ENCODE measurements around the gene SECISBP2L. TPM values are rescaled to one million over a fixed set of nuclear protein-coding genes. Genes with fewer than 3 reads are reported as not detected.

The SECISBP2L gene
- total RNA-seq, 1 experiment from 2014 or later = 40.5 TPM

DNA sequence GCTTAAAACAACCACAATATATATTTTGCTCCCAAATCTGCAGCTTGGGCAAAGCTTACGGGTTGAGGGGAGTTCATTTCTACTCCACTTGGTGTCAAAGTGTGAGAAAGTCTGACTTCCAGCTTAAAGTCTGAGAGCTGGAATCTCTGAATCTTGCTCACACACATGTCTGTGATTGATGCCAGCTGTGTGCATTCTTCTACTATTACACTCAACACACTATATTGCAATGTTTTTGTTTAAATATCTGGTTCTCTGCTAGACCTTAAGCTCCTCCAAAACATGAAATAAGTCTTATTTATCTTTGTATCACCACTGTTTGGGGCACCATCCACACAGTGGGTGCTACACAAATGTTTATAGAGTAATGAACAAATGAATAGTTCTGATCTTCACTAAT lies 36.7 kb upstream of the SECISBP2L start:
- intact Hi-C loops (cut with micrococcal nuclease; ENCODE audit: unreplicated experiment) (no loop called here), in situ Hi-C loops (cut with HindIII; ENCODE audit: low pct_unique_long_range_greater_than_20kb, low sequenced_read_pairs) (no loop called here)
- BruUV-seq (replicated peaks) = no TSS peak
- Histone ChIP-seq H3K9me3 (ENCODE audit: control insufficient read depth, insufficient read depth, low read depth, low read length) (no peaks in the 10 kb centered on the region), H3K4me3 (ENCODE audit: low read depth in 2 of 2, low read length in 2 of 2) (no peak overlapping the region), H3K27me3 (ENCODE audit: control insufficient read depth, insufficient read depth, low read length) (no peaks in the 10 kb centered on the region), H3K4me1 (ENCODE audit: control insufficient read depth, insufficient read depth, low read length) (no peaks in the 10 kb centered on the region), H3K36me3 (ENCODE audit: control insufficient read depth, insufficient read depth, low read length) (no peaks in the 10 kb centered on the region), H3K27ac (ENCODE audit: low read length) (no peak overlapping the region)
- no peak for TF ChIP-seq TCF7L2 (IDR thresholded peaks at IDR 0.05; ENCODE audit: low read depth, low read length)
- no peak for TF ChIP-seq POLR2AphosphoS5 (IDR thresholded peaks at IDR 0.05; ENCODE audit: low read depth, low read length)
- no peak for TF ChIP-seq SIN3A (IDR thresholded peaks at IDR 0.05; ENCODE audit: borderline replicate concordance, insufficient read depth, low read depth, low read length)
- TF ChIP-seq, protein P1, sequence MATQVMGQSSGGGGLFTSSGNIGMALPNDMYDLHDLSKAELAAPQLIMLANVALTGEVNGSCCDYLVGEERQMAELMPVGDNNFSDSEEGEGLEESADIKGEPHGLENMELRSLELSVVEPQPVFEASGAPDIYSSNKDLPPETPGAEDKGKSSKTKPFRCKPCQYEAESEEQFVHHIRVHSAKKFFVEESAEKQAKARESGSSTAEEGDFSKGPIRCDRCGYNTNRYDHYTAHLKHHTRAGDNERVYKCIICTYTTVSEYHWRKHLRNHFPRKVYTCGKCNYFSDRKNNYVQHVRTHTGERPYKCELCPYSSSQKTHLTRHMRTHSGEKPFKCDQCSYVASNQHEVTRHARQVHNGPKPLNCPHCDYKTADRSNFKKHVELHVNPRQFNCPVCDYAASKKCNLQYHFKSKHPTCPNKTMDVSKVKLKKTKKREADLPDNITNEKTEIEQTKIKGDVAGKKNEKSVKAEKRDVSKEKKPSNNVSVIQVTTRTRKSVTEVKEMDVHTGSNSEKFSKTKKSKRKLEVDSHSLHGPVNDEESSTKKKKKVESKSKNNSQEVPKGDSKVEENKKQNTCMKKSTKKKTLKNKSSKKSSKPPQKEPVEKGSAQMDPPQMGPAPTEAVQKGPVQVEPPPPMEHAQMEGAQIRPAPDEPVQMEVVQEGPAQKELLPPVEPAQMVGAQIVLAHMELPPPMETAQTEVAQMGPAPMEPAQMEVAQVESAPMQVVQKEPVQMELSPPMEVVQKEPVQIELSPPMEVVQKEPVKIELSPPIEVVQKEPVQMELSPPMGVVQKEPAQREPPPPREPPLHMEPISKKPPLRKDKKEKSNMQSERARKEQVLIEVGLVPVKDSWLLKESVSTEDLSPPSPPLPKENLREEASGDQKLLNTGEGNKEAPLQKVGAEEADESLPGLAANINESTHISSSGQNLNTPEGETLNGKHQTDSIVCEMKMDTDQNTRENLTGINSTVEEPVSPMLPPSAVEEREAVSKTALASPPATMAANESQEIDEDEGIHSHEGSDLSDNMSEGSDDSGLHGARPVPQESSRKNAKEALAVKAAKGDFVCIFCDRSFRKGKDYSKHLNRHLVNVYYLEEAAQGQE (IDR thresholded peaks at IDR 0.05; ENCODE audit: insufficient read depth in 1 of 2, low read depth in 2 of 2, low read length in 1 of 2) = no peak
- TF ChIP-seq, protein P2, sequence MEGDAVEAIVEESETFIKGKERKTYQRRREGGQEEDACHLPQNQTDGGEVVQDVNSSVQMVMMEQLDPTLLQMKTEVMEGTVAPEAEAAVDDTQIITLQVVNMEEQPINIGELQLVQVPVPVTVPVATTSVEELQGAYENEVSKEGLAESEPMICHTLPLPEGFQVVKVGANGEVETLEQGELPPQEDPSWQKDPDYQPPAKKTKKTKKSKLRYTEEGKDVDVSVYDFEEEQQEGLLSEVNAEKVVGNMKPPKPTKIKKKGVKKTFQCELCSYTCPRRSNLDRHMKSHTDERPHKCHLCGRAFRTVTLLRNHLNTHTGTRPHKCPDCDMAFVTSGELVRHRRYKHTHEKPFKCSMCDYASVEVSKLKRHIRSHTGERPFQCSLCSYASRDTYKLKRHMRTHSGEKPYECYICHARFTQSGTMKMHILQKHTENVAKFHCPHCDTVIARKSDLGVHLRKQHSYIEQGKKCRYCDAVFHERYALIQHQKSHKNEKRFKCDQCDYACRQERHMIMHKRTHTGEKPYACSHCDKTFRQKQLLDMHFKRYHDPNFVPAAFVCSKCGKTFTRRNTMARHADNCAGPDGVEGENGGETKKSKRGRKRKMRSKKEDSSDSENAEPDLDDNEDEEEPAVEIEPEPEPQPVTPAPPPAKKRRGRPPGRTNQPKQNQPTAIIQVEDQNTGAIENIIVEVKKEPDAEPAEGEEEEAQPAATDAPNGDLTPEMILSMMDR (IDR thresholded peaks at IDR 0.05) = no peak
- ATAC-seq (no peak), DNase-seq (ENCODE audit: low read depth, low spot score) (no peak)
- CTCF ChIA-PET = no interaction called here
- POLR2A ChIA-PET = no interaction called here

DNA sequence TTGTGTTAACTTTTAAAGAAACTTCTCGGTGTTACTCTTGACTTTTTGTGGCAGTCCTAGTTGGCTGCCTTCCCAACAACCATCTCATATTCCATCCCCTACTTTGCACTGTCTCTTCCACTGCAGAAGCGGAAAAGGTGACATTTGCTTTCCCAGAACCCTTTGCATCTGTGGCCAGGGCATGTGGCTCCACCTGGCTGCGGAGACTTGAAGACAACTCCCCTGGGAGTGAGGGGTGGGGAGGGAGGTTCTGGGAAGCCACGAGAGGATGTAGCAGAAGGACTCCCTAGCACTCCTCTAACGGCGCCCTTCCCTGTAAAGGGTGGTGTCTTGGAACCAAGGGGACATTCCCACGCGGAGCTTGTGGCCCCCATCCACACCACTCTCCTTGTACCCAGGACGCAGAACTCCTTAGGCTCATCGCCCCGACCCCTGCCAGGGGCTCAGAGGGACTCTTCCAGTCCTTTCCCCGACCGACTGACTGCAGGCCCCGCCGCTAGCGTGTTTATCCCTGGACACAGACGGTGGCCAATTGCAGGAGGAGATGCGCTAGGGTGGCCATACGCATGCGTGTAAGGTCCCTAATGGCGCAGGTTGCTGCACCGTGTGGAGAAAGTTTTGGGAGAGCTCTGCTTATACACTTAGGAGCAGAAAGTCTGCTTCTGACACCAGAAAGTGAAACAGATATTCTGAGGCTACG lies 33.2 kb upstream of the SECISBP2L start:
- Histone ChIP-seq H3K36me3 (ENCODE audit: control insufficient read depth, insufficient read depth, low read length) (no peaks in the 10 kb centered on the region), H3K4me3 (ENCODE audit: low read depth in 2 of 2, low read length in 2 of 2) (no peak overlapping the region), H3K9me3 (ENCODE audit: control insufficient read depth, insufficient read depth, low read depth, low read length) (no peaks in the 10 kb centered on the region), H3K27me3 (ENCODE audit: control insufficient read depth, insufficient read depth, low read length) (no peaks in the 10 kb centered on the region), H3K27ac (ENCODE audit: low read length) (no peak overlapping the region), H3K4me1 (ENCODE audit: control insufficient read depth, insufficient read depth, low read length) (no peaks in the 10 kb centered on the region)
- POLR2A ChIA-PET = no interaction called here
- CTCF ChIA-PET = interaction anchor here (1.0 kb wide), 1 partner anchor 104 kb away, joined by 3 read pairs; no protein-coding TSS in a partner anchor
- intact Hi-C loops (cut with micrococcal nuclease; ENCODE audit: unreplicated experiment) (no loop called here), in situ Hi-C loops (cut with HindIII; ENCODE audit: low pct_unique_long_range_greater_than_20kb, low sequenced_read_pairs) (no loop called here)
- no TSS peak for BruUV-seq (replicated peaks)
- ATAC-seq (peak; percentile 21; the same call in 1 of the 2 replicates), DNase-seq (ENCODE audit: low read depth, low spot score) (no peak)
- TF ChIP-seq TCF7L2 (IDR thresholded peaks at IDR 0.05; ENCODE audit: low read depth, low read length) = no peak
- TF ChIP-seq SIN3A (IDR thresholded peaks at IDR 0.05; ENCODE audit: borderline replicate concordance, insufficient read depth, low read depth, low read length) = no peak
- TF ChIP-seq, protein P1 (IDR thresholded peaks at IDR 0.05; ENCODE audit: insufficient read depth in 1 of 2, low read depth in 2 of 2, low read length in 1 of 2) = no peak
- TF ChIP-seq, protein P2 (IDR thresholded peaks at IDR 0.05) = no peak
- no peak for TF ChIP-seq POLR2AphosphoS5 (IDR thresholded peaks at IDR 0.05; ENCODE audit: low read depth, low read length)
